K562 (cell line): ENCODE measurements around the gene UBA52. TPM values are rescaled to one million over a fixed set of nuclear protein-coding genes. Genes with fewer than 3 reads are reported as not detected.
A peak's percentile ranks its signal among the peaks of the same experiment; 100 is the strongest.

Source experiments
- ATF7 ChIP-seq: fragments of 450-650 bp; IDR thresholded peaks from 2 replicates; pipeline ENCODE4 v1.7.1; 2014; ENCODE audit warnings: mild to moderate bottlenecking, moderate library complexity
- BHLHE40 ChIP-seq: IDR thresholded peaks from 2 replicates; pipeline ENCODE4 v1.6.1; 2011; ENCODE audit warnings: low read length, improper control_type of control experiment
- BRCA1 ChIP-seq, 2 experiments: fragments of 450-650 bp in 1 of 2; sonication (generic) in 1 of 2; formaldehyde crosslinking in 1 of 2; IDR thresholded peaks; 2 replicates each; pipeline versions ENCODE4 v1.5.0 to v1.6.1; 2017 to 2020; ENCODE audit warnings: mild to moderate bottlenecking in 1 of 2, missing genetic modification reagents in 1 of 2
- CTCF ChIP-seq, 3 experiments: IDR thresholded peaks in 2 of 3; conservative IDR thresholded peaks in 1 of 3; 2 replicates each; pipeline ENCODE4 v1.5.1; 2011 to 2012; ENCODE audit warnings: low read length in 3 of 3, mild to moderate bottlenecking in 3 of 3, control low read depth in 2 of 3, improper control_type of control experiment in 1 of 3, inconsistent platforms in 1 of 3, low read depth in 1 of 3, mixed read lengths in 1 of 3, moderate library complexity in 1 of 3; ENCODE audit not compliant: insufficient read depth in 2 of 3
- E2F6 ChIP-seq, 2 experiments: IDR thresholded peaks; 2 replicates each; pipeline ENCODE4 v1.6.1; 2011; ENCODE audit warnings: borderline replicate concordance in 1 of 2, control low read depth in 1 of 2, low read depth in 1 of 2, low read length in 1 of 2, mild to moderate bottlenecking in 1 of 2, mixed read lengths in 1 of 2, moderate library complexity in 1 of 2; ENCODE audit not compliant: insufficient read depth in 1 of 2, insufficient read length in 1 of 2, poor library complexity in 1 of 2, severe bottlenecking in 1 of 2; ENCODE audit errors: extremely low read depth in 1 of 2
- EP400 ChIP-seq: fragments of 450-650 bp; IDR thresholded peaks from 2 replicates; pipeline ENCODE4 v1.6.1; 2017; ENCODE audit warnings: antibody characterized with exemption, mild to moderate bottlenecking, moderate library complexity
- ETV5 ChIP-seq: sonication (generic); formaldehyde crosslinking; IDR thresholded peaks from 2 replicates; pipeline ENCODE4 v1.4.0; 2020; ENCODE audit warnings: low read depth, mild to moderate bottlenecking, missing genetic modification reagents
- FIP1L1 ChIP-seq: fragments of 200-400 bp; formaldehyde crosslinking; IDR thresholded peaks from 2 replicates; pipeline ENCODE4 v1.6.1; 2018; ENCODE audit warnings: mild to moderate bottlenecking, low read depth, low read length; ENCODE audit not compliant: poor library complexity, severe bottlenecking
- JUNB ChIP-seq: fragments of 450-650 bp; formaldehyde crosslinking; conservative IDR thresholded peaks from 2 replicates; pipeline ENCODE4 v1.4.0; 2020; ENCODE audit warnings: mild to moderate bottlenecking
- NFATC3 ChIP-seq: fragments of 450-650 bp; IDR thresholded peaks from 2 replicates; pipeline ENCODE4 v1.6.1; 2017; ENCODE audit warnings: mild to moderate bottlenecking
- PHF8 ChIP-seq: fragments of 200-600 bp; sonication (generic); IDR thresholded peaks from 2 replicates; pipeline ENCODE4 v1.6.1; 2012; ENCODE audit warnings: mixed run types, mild to moderate bottlenecking, inconsistent platforms, low read length, moderate library complexity, borderline replicate concordance
- RAD21 ChIP-seq, 2 experiments: fragments of 250-450 bp in 1 of 2; fragments of 450-650 bp in 1 of 2; sonication (Bioruptor Pico) in 1 of 2; formaldehyde crosslinking in 1 of 2; IDR thresholded peaks in 1 of 2; conservative IDR thresholded peaks in 1 of 2; 2 replicates each; pipeline versions ENCODE4 v1.4.0 to v1.8.0; 2020 to 2022; ENCODE audit warnings: mild to moderate bottlenecking in 2 of 2, moderate library complexity in 1 of 2
- SMAD2 ChIP-seq: fragments of 150-350 bp; IDR thresholded peaks from 2 replicates; pipeline ENCODE4 v1.6.1; 2014; ENCODE audit warnings: low read depth, mild to moderate bottlenecking, low read length
- SMARCB1 ChIP-seq: IDR thresholded peaks from 2 replicates; pipeline ENCODE4 v1.6.1; 2011; ENCODE audit warnings: improper control_type of control experiment, low read depth; ENCODE audit not compliant: insufficient read length
- SOX6 ChIP-seq: fragments of 450-650 bp; IDR thresholded peaks from 2 replicates; pipeline ENCODE4 v1.6.1; 2014; ENCODE audit warnings: mild to moderate bottlenecking
- ZNF263 ChIP-seq: sonication (generic); formaldehyde crosslinking; IDR thresholded peaks from 2 replicates; pipeline ENCODE4 v1.8.0; 2022; ENCODE audit warnings: mild to moderate bottlenecking, missing genetic modification reagents, borderline replicate concordance
- ZNF695 ChIP-seq: fragments of 450-650 bp; formaldehyde crosslinking; IDR thresholded peaks from 2 replicates; pipeline ENCODE4 v1.4.0; 2020; ENCODE audit warnings: mild to moderate bottlenecking, moderate library complexity
- polyA plus RNA-seq, 8 experiments: library from polyadenylated mRNA; depleted of rRNA in 4 of 8; stranded (reverse) in 5 of 8; unstranded in 3 of 8; fragments of >200 nt; fragmentation: Nextera tagmentation in 2 of 8; fragmentation: Illumina TruSeq in 1 of 8; extraction: Ambion mirVana in 2 of 8; extraction: Trizol in 1 of 8; gene quantifications; 2 replicates each; pipeline versions ENCODE4 v1.2.1 to v1.2.3, GENCODE V29; 2011 to 2014; ENCODE audit warnings: inconsistent platforms in 1 of 8, missing spikeins in 1 of 8
- total RNA-seq, 7 experiments: library from RNA; depleted of rRNA in 6 of 7; stranded (reverse); fragments of >200 nt in 6 of 7; fragmentation: Illumina TruSeq in 2 of 7; extraction: Trizol in 2 of 7; gene quantifications; 2 replicates each; pipeline versions ENCODE4 v1.2.1 to v1.2.3, GENCODE V29; 2011 to 2021; ENCODE audit warnings: low replicate concordance in 1 of 7
- TF ChIP-seq, protein P1 (sequence below): sonication (generic); formaldehyde crosslinking; IDR thresholded peaks from 2 replicates; pipeline ENCODE4 v1.9.0; 2022; ENCODE audit warnings: mild to moderate bottlenecking, missing genetic modification reagents
- TF ChIP-seq, protein P2 (sequence below): fragments of 450-650 bp; IDR thresholded peaks from 2 replicates; pipeline ENCODE4 v1.6.1; 2016; ENCODE audit warnings: antibody characterized with exemption

UBA52 gene
- total and polyA plus RNA-seq, 9 of the 15 experiments (the other 6 are each of a cell fraction or from before 2014, with no cell fraction given): 1,110 to 2,751 (median 1,733) TPM

DNA sequence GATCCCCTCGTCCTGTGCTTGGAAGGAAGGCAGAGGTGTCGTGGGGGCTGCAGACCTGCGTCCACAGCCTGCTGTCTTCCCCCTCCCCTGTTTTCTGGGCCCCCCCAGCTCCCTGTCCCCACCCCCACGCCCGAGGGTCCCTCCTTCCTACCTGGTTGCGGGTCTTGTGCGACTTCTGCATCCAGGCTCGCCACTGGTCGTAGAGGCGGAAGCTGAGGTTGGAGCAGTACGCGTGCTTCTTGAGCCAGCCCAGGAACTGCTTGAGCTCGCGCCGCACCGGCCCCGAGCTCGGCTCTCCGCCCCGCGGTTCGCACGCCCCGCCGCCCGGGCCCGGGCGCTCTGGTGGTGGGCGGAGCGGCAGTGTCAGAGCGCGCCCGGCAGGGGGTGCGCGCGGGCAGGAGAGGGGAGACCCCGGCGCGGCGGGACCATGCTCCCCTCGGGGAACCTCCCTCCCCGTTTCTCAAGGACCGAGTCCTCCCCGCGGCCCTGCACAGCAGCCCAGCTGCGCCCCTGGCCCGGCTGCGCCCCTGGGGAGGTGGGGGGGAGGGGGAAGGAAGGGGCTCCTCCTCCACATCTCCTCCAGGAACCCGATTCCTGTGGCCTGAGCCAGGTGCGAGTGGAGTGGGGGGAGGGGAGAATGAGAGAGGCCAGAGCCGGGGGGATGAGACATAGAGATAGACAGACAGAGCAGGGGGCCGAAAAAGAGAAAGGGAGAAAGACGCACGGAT is 22.6 kb downstream of the UBA52 start (continued):
- TF ChIP-seq CTCF (IDR thresholded peaks at IDR 0.05 in 2 of 3, conservative IDR thresholded peaks at IDR 0.05 in 1 of 3; ENCODE audit: insufficient read depth in 2 of 3, low read depth in 1 of 3, low read length in 3 of 3) (peak; percentile 69 to 92 (median 84)), ETV5 (CRISPR knock-in tag) (0 out of 2 replicates have a peak, but pooled peaks have one; percentile 27), ATF7 (peak; percentile 27; the same call in 1 of the 2 replicates), SMARCB1 (no peak), BRCA1 (IDR thresholded peaks at IDR 0.05) (no peak), BRCA1 (CRISPR knock-in tag; IDR thresholded peaks at IDR 0.05) (no peak), SOX6 (peak; percentile 58; the same call in 1 of the 2 replicates), FIP1L1 (peak; percentile 70), ZNF695 (CRISPR knock-in tag) (no peak), ZNF263 (peak; percentile 73), EP400 (peak; percentile 33; the same call in 1 of the 2 replicates), BHLHE40 (peak; percentile 67), PHF8 (peak; percentile 23; the same call in 1 of the 2 replicates), JUNB (no peak), E2F6 (IDR thresholded peaks at IDR 0.05; ENCODE audit: borderline replicate concordance in 1 of 2, extremely low read depth in 1 of 2, insufficient read depth in 1 of 2, insufficient read length in 1 of 2, low read depth in 1 of 2, low read length in 1 of 2, poor library complexity in 1 of 2, severe bottlenecking in 1 of 2) (peak; percentile 40 to 62), SMAD2 (no peak), RAD21 (CRISPR knock-in tag; conservative IDR thresholded peaks at IDR 0.05 in 1 of 2, IDR thresholded peaks at IDR 0.05 in 1 of 2) (peak; percentile 58 to 71), NFATC3 (peak; percentile 99)
- TF ChIP-seq, protein P1, sequence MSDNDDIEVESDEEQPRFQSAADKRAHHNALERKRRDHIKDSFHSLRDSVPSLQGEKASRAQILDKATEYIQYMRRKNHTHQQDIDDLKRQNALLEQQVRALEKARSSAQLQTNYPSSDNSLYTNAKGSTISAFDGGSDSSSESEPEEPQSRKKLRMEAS (CRISPR knock-in tag): 0 out of 2 replicates have a peak, but pooled peaks have one; percentile 5
- TF ChIP-seq, protein P2, sequence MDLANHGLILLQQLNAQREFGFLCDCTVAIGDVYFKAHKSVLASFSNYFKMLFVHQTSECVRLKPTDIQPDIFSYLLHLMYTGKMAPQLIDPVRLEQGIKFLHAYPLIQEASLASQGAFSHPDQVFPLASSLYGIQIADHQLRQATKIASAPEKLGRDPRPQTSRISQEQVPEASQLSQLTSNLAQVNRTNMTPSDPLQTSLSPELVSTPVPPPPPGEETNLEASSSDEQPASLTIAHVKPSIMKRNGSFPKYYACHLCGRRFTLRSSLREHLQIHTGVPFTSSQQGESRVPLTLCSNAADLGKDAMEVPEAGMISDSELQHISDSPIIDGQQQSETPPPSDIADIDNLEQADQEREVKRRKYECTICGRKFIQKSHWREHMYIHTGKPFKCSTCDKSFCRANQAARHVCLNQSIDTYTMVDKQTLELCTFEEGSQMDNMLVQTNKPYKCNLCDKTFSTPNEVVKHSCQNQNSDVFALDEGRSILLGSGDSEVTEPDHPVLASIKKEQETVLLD: 0 out of 2 replicates have a peak, but pooled peaks have one; percentile 24
